OCI-LY7 (cell line): Measurements from ENCODE around the gene HRH1. TPM values are rescaled to one million over a fixed set of nuclear protein-coding genes. Genes with fewer than 3 reads are reported as not detected.

Source experiments
- BruUV-seq: library from RNA; stranded (reverse); fragments of 400-500 nt; replicated peaks from 2 replicates; lab custom pipeline; 2021; lab: Mats Ljungman, UMichigan
- CTCF ChIA-PET: fragments of 300-600 bp; sonication (Branson Sonifier 250); formaldehyde crosslinking; loops from one replicate; lab custom pipeline; 2022; ENCODE audit warnings: antibody characterized with exemption; ENCODE audit not compliant: unreplicated experiment; lab: Charles Lee
- POLR2A ChIA-PET: fragments of 300-600 bp; sonication (Branson Sonifier 250); formaldehyde crosslinking; loops from one replicate; lab custom pipeline; 2022; ENCODE audit warnings: antibody characterized with exemption; lab: Charles Lee
- DNase-seq: peaks from one replicate; pipeline ENCODE4 v3.0.0-alpha.2; 2015; ENCODE audit warnings: low spot score
- H2AFZ ChIP-seq: fragments of 200-600 bp; sonication (generic), shearing (Covaris generic); 2 replicates; pipeline ENCODE4 v1.6.1; 2014; ENCODE audit warnings: mild to moderate bottlenecking, antibody characterized with exemption, low read length, moderate library complexity
- H3K27ac ChIP-seq: fragments of 200-600 bp; sonication (generic); 2 replicates; pipeline ENCODE4 v1.5.1; 2014; ENCODE audit warnings: mixed run types, low read depth, mild to moderate bottlenecking, moderate library complexity, low read length, inconsistent platforms; ENCODE audit not compliant: poor library complexity, severe bottlenecking
- H3K36me3 ChIP-seq: fragments of 200-600 bp; sonication (generic); 2 replicates; pipeline ENCODE4 v1.6.1; 2014; ENCODE audit warnings: mild to moderate bottlenecking, antibody characterized with exemption, low read length, moderate library complexity, mixed read lengths; ENCODE audit not compliant: insufficient read depth
- H3K4me1 ChIP-seq: fragments of 200-600 bp; sonication (generic); 2 replicates; pipeline ENCODE4 v1.5.1; 2014; ENCODE audit warnings: mild to moderate bottlenecking, low read length; ENCODE audit not compliant: insufficient read depth, poor library complexity, severe bottlenecking
- H3K4me2 ChIP-seq: fragments of 200-600 bp; sonication (generic); 2 replicates; pipeline ENCODE4 v1.6.1; 2014; ENCODE audit warnings: mild to moderate bottlenecking, low read length
- H3K4me3 ChIP-seq: fragments of 200-600 bp; sonication (generic); 2 replicates; pipeline ENCODE4 v1.5.1; 2014; ENCODE audit warnings: mild to moderate bottlenecking, low read depth, low read length; ENCODE audit not compliant: poor library complexity, severe bottlenecking
- H3K79me2 ChIP-seq: fragments of 200-600 bp; sonication (generic); 2 replicates; pipeline ENCODE4 v1.6.1; 2016; ENCODE audit warnings: low read depth, mild to moderate bottlenecking, low read length, moderate library complexity, mixed read lengths; ENCODE audit not compliant: insufficient read depth
- H3K9me2 ChIP-seq: fragments of 200-600 bp; sonication (generic); 2 replicates; pipeline ENCODE4 v1.6.1; 2016; ENCODE audit warnings: mild to moderate bottlenecking, low read length, mixed read lengths; ENCODE audit not compliant: insufficient read depth
- H3K9me3 ChIP-seq: fragments of 200-600 bp; sonication (generic); 2 replicates; pipeline ENCODE4 v1.6.1; 2014; ENCODE audit warnings: mild to moderate bottlenecking, mixed run types, low read length, mixed read lengths
- H4K20me1 ChIP-seq: fragments of 200-600 bp; sonication (generic); 2 replicates; pipeline ENCODE4 v1.6.1; 2014; ENCODE audit warnings: mild to moderate bottlenecking, antibody characterized with exemption, low read length, moderate library complexity, mixed read lengths; ENCODE audit not compliant: insufficient read depth
- CTCF ChIP-seq: fragments of 200-600 bp; sonication (generic); conservative IDR thresholded peaks from 2 replicates; pipeline ENCODE4 v1.5.1; 2014; ENCODE audit warnings: mild to moderate bottlenecking, antibody characterized with exemption, low read length, moderate library complexity, mixed read lengths
- EZH2phosphoT487 ChIP-seq: fragments of 200-600 bp; sonication (generic); IDR thresholded peaks from 2 replicates; pipeline ENCODE4 v1.6.1; 2018; ENCODE audit warnings: low read depth, borderline replicate concordance, mild to moderate bottlenecking, mixed run types, antibody characterized with exemption, low read length, moderate library complexity, mixed read lengths
- intact Hi-C: fragments of 100-400 bp; cut with micrococcal nuclease; formaldehyde crosslinking; loops from one replicate; pipeline ENCODE4 v1.10.0; 2022; ENCODE audit not compliant: unreplicated experiment
- total RNA-seq, 2 experiments: library from RNA; depleted of rRNA in 1 of 2; stranded (reverse); fragments of >200 nt in 1 of 2; shearing (Covaris generic) in 1 of 2; gene quantifications; 2 replicates each; pipeline ENCODE4 v1.2.3, GENCODE V29; 2014 to 2022

Gene HRH1
- total RNA-seq, 2 experiments from 2014 or later: not detected

GRCh38 chr3:11201251-11202019 lies 47.1 kb downstream of the HRH1 start:
- CTCF ChIA-PET: no interaction called here
- H3K4me3 ChIP-seq: no peak overlapping the region
- no peak overlapping the region for H3K4me2 ChIP-seq
- H3K27ac ChIP-seq: no peak overlapping the region
- H4K20me1 ChIP-seq: no peaks in the 10 kb centered on the region
- H3K79me2 ChIP-seq: no peaks in the 10 kb centered on the region
- DNase-seq: no peak
- no peaks in the 10 kb centered on the region for H3K9me2 ChIP-seq
- H3K36me3 ChIP-seq: no peaks in the 10 kb centered on the region
- no peaks in the 10 kb centered on the region for H3K9me3 ChIP-seq
- no TSS peak for BruUV-seq
- intact Hi-C loops: no loop called here
- H3K4me1 ChIP-seq: no peaks in the 10 kb centered on the region
- H2AFZ ChIP-seq: no peak overlapping the region
- POLR2A ChIA-PET: no interaction called here
- TF ChIP-seq CTCF (no peak), EZH2phosphoT487 (no peak)

GRCh38 chr3:11203961-11204360 lies 49.7 kb downstream of the HRH1 start:
- no peaks in the 10 kb centered on the region for H3K36me3 ChIP-seq
- no peaks in the 10 kb centered on the region for H3K9me2 ChIP-seq
- DNase-seq: no peak
- no TSS peak for BruUV-seq
- no peaks in the 10 kb centered on the region for H3K4me1 ChIP-seq
- ChIA-PET POLR2A (no interaction called here), CTCF (no interaction called here)
- H3K4me3 ChIP-seq: no peak overlapping the region
- no peak overlapping the region for H2AFZ ChIP-seq
- H3K27ac ChIP-seq: no peak overlapping the region
- intact Hi-C loops: no loop called here
- no peaks in the 10 kb centered on the region for H3K9me3 ChIP-seq
- H3K4me2 ChIP-seq: no peak overlapping the region
- no peaks in the 10 kb centered on the region for H4K20me1 ChIP-seq
- no peaks in the 10 kb centered on the region for H3K79me2 ChIP-seq
- TF ChIP-seq EZH2phosphoT487: no peak
- no peak for TF ChIP-seq CTCF

- no peaks in the 10 kb centered on the region for H4K20me1 ChIP-seq
- no TSS peak for BruUV-seq
- H3K9me2 ChIP-seq: no peaks in the 10 kb centered on the region
- H3K9me3 ChIP-seq: no peaks in the 10 kb centered on the region
- intact Hi-C loops: no loop called here
- no peak for DNase-seq
- H3K4me2 ChIP-seq: no peak overlapping the region
- H3K36me3 ChIP-seq: no peaks in the 10 kb centered on the region
- POLR2A ChIA-PET: no interaction called here
- no peak overlapping the region for H3K4me3 ChIP-seq
- no peak for TF ChIP-seq EZH2phosphoT487
- no peak for TF ChIP-seq CTCF
- no peaks in the 10 kb centered on the region for H3K79me2 ChIP-seq
- CTCF ChIA-PET: no interaction called here
- H2AFZ ChIP-seq: no peak overlapping the region
- no peak overlapping the region for H3K27ac ChIP-seq
- no peaks in the 10 kb centered on the region for H3K4me1 ChIP-seq
These were observed 50.5 kb downstream of the HRH1 start for GRCh38 chr3:11204697-11205348.
